ENCODE measurements around the gene PITPNM1.
"Not testable (repeated sequence)": the region's sequence is repeated elsewhere in the genome, so short reads cannot be mapped to it uniquely, and the experiment has no call there.

Gene PITPNM1

DNA sequence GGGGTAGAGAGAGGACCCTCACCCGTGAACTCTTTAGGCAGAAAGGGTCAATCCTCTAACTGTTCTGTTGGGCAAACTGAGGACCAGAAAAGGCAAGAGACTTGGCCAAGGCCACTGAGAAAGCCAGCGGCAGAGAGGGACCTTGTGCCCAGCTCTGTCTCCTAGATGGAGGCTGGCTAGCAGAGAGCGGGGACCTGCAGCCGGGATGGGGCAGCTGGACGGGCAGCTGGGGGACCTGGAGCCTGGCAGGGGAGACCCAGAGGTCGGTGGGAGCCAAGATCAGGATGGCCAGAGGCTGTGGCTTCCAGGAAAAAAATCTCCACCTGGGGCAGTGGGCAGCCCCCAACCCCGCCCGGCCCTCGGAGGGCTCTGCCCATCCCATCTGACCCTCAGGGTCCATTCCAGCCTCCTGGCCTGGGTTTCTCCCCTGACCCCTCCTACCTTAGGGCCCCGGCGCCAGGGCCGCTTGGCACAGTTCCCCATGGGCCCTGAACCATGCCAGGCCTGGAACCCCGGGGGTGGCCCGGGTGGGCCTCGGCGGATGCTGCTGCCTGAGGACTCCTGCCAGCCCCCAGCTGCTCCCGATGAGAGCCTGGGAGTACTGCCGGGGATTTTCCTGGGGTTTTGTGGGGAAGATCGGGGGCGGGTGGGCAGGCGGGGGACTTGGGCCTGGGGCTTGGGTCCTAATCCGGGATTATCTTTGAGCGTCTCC lies 17.8 kb upstream of the PITPNM1 start, which contains the start of gene CABP2:
Gene CABP2 (minus strand): TSS at position 603 of the 712 bp plus-strand sequence. CDS start 120 bp downstream, at position 483.
- DNase-seq, result no peak

DNA sequence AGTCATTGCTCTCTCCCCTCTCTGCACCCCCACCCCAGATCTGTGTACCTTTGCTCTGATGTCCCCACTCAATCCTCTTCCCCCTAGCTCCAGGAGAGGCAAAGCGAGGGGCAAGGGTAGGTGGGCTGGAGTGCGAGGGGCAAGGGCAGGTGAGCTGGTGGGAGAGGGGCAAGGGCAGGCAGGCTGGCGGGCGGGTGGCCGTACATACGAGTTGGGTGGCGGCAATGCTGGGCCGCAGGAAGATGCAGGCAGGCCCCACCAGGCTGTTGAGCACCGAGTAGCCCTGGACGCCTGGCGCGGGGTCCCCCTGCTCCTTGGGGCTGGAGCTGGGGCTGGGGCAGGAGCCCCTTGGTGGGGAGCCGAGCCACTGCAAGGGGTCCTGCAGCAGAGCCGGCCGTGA lies 17.2 kb upstream of the PITPNM1 start:
- no peak for DNase-seq

DNA sequence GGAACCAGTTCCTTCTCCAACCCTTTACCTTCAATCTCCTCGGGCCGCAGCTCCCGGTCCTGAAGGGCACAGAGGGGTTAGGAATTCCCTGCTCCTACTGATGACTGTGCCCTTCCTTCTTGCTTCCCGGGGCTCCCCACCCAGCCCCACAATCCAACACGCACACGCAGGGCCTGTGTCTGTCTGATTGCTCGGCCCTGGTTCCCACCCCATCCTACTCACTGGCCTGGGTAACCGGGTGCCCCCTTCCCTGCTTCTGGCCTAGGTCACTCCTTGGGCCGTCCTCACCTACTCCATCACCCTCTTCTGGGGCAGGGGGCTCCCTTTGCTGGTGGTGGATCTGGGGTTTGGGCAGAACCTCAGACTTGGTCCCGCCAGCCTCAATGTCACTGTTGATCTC lies 16.8 kb upstream of the PITPNM1 start:
- DNase-seq, result no peak

DNA sequence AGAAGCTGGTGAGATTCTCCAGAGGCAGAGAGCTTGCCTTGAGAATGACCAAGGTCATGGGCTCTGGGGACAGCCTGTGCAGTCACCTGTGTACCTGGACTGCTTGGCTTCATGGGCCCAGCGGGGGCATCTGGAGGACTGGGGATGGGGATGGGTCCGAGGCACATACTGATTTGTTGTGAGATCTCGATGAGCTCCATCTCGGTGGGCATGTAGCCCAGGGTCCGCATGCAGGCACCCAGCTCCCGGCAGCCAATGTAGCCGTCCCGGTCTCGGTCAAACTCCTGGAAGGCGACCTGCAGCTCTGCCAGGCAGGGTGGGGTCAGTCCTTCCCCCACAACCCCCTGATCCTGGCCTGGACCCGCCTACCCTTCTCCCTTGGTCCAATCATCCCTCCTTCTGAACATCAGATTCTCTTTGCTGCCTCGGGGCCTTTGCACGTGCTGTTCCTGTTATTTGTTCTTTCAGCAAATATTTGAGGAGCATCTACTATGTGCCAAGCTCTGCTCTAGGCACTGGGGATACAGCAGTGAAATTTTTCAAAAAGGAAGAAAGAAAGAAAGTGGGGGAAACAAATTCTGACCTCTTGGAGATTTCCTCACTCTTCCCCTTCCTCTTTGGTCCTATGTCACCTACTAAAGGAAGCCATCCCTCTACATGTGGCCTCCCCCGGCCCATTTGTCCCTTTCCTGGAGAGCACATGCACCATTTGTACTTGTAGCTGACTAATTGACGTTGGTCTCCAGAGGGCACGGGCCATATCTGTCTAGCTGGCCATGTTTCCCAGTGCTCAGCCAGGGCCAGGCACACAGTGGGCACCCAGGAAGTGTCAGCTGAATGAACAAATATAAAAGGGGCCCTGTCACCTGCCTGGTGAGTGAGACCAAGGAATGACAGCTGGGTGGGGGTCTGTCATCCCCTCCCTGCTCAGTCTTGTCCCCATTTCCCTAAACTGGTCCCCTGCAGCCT lies 16.0 kb upstream of the PITPNM1 start:
- no peak for DNase-seq

DNA sequence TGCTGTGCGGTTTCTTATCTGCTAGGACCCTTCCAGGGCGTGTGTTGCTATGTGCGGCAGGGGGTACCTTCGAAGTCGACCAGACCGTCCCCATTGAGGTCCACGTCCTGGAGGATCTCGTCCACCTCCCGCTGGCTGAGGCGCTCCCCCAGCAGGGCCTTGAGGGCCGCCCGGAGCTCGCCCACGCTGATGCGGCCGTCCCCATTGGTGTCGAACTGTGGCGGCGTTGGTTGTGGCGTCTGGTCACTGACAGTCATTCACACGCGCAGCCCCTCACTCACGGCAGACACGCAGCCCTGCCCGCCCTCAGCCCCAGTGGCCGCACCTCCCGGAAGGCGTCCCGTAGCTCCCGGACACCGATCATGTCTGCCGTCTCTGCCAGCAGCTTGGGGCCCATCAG lies 14.6 kb upstream of the PITPNM1 start:
- no peak for DNase-seq

DNA sequence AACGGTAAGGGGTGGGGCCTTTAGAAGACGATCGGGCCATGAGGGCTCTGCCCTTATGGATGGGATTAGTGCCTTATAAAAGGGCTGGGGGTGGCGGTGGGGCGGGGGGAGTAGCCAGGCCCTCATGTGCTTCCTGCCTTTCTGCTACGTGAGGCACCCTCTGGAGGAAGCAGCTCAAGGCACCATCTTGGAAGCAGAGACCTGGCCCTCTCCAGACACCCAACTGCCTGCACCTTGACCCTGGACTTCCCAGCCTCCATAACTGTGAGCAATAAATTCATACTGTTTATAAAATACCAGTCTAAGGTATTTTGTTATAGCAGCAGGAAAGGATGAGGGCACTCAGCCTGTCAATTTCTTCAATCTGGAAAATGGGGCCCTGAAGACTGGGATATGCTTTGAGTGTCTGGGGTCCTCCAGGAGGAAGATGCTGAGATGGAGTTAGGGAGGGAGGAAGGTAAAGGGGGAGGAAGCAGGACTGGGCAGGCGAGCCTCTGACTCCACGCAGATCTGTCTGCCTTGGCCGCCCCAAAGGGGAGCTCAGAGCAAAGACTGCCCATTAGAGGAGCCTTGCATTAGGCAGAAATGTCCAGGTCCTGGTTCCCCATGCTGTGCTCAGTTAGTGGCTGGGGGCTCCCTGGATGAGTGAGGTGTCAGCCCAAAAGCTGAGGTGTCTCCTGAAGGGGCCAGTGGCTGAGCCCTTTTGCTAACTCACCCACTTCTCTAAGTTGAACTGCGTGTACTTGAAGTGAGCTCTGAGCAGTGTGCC lies 12.8 kb upstream of the PITPNM1 start:
- DNase-seq, result no peak

DNA sequence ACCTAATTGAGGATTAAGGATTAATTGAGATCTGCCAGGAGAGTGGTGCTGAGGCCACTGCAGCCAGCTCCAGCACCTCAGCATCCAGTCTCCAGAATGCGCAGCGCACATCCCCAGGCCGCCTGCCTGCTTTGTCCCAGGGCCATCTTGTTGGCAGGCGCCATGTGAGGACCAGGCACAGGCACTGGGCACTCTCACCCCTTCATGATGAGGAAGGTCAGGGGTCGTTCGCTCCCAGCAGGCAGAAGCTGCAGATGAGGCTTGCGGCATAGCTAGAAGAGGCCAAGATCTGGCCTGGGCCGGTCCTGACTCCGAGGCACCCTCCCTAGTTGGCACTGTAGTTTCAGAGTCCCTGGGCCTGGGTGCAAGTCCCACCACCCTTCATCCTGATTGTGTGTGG lies 11.6 kb upstream of the PITPNM1 start:
- DNase-seq, result no peak

DNA sequence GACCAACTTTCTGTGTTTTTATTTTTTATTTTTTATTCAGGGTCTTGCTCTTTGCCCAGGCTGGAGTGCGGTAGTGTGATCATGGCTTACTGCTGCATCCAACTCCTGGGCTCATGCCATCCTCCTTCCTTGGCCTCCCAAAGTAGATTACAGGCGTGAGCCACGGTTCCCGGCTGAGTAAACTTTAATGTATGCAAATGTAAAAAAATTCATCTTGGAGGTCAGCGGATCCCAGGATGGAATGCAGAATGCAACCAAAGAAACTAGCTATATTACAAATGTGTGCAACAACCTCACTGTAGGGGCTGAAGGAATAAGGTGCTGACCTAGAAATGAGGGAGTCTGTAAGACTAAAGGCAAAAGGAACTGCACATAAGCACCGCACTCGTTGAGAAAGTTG lies 9.0 kb upstream of the PITPNM1 start:
- no peak for DNase-seq

DNA sequence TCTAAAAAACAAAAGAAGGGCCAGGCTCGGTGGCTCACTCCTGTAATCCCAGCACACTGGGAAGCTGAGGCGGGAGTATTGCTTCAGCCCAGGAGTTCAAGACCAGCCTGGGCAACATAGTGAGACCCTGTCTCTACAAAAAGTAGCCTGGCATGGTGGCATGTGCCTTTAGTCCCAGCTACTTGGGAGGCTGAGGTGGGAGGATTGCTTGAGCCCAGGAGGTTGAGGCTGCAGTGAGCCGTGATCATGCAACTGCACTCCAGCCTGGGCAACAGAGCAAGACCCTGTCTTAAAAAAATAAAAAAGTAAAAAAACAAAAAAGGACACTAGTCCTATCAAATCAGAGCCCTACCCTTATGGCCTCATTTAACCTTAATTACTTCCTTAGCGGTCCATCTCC lies 6.4 kb upstream of the PITPNM1 start:
- not testable (repeated sequence) for DNase-seq

DNA sequence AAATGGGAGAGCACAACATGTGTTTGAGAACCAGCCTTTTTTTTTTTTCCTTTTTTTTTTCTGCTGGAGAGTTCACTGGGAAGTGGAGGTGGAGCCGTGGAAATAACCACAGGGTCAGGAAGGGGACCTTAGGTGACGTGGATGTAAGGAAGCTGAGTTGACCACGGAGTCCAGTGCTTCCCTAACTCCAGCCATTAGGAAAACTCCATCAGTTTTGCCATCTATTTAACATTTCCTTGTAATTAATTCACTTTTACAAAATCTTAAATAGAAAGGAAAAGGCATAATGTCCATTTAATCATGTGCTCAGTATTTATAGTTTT lies 4.8 kb upstream of the PITPNM1 start:
- no peak for DNase-seq

DNA sequence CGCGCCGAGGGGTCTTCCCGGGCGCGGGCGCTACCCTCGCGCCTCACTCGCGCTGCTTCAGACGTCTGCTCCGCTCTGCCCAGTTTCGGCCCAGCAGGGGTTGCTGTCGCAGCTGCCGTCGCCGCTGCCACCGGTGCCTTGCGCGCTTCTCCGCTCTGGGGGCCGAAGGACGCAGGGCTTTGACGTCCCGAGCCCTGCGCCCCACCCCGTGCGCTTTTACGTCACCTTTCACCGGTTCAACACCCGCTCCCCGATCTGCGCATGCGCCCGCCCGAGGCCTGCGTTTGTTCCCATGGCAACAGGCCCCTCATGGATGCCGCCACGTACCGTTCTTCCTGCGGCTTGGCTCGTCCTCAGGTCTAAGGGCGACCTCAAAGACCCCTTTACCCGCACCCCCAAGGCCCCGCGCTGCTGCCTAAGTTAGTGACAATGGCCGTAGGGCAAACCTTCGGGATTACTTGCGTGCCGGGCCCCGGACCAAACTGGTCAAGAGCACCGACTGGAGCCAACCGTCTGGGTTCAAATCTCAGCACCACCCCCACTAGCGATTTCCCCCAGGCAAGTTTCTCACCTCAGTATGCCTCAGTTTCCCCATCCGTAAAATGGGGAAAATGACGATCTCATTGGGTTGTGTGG lies 3.4 kb upstream of the PITPNM1 start:
- DNase-seq, result peak; percentile 99

DNA sequence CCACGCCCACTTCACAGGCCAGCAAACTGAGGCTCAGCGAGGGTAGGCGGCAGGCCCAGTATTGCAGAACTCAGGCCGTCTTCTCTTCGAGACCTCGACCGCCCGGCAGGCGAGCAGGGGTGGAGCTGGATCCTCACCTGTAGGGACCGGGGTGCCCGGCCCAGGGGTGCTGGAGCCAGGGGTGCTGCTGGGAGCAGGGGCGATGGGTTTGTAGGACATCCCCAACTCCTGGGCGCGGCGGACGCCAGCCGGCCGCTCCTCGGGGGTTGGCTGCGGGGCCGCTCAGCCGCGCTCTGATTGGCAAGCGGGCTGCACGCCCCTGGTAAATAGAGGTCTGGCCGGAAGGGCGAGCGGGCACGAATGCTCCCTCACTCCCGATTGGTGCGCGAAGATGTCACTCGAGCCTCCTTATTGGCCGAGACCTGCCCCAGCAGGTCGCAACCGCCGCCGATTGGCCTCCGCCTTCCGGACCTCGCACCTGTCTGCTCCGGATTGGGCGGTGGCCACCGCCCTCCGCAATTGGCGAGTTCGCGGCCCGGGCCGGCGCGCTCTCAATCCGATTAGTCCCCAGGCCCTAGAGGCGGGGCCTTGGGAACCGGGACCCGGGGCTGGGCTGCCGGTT lies 2.8 kb upstream of the PITPNM1 start, which contains the start of gene CDK2AP2:
Gene CDK2AP2 (minus strand): TSS at position 299 of the 622 bp plus-strand sequence. CDS start 80 bp downstream, at position 219.
- DNase-seq, result peak; percentile 100

DNA sequence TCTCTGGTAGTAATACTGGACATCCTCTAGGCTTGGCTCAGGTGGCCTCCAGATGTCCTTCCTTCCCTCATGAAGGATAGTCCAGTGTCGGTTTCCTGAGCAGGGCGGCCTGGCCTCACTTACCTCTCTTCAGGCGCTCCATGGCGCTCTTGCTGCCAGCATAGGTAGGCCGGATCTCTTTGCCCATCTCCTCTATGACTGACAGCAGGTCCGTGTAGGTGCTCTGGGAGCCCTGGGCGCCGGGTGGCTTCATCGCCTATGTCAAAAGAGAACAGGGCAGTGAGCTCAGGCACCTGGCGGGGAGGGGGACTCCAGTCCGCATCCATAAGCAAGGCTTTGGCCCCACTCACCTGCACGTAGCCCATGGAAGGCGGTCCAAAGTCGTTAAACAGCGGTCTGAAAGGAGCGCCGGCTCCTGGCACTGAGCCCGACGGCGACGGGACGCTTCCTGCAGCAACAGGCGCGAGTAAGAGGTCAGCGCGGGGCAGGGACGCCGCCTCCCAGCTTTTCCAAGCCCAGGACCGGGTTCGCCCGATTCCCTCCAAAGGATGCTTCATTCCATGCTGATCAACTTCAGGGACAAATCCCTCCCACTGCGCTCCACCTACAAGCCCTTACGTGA lies 2.2 kb upstream of the PITPNM1 start:
- DNase-seq, result no peak

DNA sequence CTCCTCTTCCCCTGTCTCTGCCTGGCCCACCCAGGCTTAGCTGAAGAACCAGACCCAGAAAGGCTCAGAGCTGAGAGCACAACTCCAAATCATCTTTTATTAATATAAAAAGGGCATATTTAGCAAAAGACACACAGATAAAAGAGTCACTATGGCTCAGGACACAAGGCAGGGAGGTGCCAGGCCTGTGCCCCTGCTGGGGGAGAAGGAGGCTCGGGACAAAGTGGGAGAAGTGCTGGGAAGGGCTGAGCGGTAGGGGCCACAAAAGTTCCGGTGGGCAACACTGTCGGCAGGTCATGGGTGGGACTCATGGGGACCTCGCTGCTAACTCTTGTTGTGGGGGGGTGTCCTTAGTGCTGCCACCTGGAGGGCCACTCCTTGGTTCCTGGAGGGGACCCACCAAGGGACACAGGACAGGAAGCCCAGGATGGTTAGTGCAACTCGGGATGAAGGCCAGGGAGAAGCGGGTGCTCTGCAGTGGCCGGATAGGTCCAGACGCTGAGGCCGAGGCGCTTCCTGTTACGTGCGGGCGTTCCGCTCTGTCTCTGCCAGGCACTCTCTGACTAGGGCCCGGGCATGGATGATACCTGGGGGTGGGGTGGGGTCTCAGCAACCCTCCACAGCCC lies 1.4 kb upstream of the PITPNM1 start:
- no peak for DNase-seq

DNA sequence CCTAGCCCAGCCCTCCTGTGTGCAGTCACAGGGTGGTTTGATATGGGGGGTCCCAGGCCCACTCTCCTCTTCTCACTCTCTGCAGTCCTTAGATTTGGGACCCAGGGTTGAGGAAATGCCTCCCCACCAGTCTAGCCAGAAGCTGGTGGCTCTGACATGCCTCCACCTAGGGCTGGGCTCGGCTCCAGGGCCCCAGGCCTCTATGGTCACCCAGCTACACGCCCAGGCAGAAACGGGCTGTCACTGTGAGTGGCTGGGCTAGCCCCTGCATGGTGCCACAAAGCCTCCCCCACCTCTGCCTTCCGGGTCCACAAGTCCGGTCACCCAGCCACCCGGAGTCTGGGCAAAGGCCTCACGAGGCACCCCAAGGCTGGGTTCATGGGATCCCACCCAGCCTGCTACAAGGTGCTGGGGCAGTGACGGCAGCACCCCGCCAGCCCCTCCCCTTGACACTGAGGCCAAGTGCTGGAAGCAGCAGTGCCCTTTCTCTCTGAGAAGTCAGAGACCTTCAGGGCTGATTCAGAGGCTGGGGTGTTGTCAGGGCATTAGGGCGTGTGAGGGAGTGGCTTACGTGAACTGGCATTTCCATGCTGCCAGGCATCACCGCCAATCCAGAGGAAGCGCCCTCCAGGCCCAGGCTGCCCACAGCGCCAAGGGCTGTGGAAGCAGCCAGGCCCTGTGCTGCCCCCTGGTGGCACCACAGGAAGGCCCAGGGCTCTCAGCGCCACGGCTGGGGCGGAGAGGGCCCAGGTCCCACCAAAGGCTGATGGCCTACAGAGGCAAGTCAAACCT lies 638 bp upstream of the PITPNM1 start:
- peak; percentile 99 for DNase-seq

DNA sequence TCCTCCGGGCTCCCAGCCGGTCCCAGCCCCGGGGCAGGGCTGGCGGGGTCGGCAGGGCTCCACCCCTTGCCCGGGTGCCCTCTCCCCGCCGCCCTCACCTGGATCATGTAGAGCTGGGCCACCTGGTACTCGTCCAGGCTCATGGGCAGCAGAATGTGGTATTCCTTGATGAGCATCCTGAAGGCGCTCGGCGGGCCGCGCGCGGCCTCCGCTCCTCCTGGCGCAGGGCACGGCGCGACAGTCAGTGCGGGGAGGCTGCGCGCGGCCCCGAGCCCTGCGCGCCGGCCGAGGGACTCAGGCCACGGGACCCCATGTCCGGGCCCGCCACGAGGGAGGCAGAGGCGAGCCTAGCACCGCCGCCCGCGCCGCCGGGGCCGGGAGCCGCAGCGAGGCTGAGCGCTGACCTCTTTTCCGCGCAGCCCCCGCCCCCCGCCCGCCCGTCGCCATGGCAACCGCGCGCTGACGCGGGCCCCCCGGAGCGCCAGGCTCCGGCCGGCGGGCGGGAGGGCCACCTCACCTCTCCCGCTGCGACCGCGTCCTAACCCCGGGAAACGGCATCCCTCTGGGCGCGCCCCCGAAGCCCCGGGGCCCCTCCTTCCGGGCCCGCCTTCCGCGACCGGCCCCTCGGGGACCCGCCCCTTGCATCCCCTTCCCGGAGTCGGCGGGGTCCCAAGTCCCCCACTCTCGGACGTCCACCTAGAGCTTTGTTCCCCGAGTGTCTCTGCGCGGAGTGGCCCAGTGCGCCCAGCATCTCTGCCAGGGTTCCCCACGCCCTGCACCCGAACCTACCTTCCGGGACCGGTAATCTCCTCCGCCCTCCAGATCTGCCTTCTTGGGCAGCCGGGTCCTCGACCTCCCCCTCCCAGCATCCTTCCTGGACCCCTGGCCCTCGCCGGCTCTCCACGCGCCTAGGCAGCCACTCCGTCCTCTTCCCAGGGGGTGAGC lies 886 bp downstream of the PITPNM1 start:
- DNase-seq, result peak; percentile 39

DNA sequence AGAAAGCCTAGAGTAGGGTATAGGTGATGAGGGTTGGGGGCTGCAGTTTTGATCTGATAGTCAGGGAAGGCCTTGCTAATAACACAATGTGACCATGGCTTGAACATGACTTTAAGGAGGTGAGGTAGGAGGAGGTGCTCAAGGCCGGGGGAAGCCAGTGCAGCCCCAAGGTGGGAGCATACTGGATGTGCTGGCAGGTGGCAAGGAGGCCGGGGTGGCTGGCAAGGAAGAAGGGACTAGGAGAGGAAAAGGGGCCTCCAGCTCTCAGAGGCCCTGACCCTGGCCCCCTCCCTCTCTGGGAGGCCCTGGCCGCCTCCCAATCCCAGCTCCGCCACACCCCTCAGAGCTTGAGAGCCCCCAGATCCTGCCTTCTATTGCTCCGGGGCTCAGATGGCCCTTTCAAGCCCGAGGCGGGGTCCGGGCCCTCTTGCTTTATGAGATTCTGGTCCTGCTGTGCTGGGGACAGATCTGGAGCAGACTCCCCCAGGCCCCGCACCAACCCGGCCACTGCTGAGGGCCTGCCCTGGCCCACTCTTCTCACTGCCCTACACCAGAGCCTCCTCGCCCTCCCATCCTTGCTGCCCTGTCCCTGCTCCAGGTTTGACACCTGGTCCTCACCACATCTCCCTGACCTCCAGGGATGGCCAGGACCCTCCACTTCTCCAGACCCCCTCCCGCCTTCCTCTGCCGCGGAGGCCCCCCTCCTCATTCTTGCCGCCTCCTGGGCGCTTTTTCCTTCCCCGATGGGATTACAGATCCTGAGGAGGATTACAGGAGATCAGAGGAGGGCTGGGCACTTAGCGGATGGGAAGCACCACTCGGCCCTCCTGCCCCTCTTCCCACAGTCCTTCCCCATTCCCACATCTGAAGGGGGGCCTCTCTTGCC lies 1.8 kb downstream of the PITPNM1 start:
- DNase-seq, result no peak

DNA sequence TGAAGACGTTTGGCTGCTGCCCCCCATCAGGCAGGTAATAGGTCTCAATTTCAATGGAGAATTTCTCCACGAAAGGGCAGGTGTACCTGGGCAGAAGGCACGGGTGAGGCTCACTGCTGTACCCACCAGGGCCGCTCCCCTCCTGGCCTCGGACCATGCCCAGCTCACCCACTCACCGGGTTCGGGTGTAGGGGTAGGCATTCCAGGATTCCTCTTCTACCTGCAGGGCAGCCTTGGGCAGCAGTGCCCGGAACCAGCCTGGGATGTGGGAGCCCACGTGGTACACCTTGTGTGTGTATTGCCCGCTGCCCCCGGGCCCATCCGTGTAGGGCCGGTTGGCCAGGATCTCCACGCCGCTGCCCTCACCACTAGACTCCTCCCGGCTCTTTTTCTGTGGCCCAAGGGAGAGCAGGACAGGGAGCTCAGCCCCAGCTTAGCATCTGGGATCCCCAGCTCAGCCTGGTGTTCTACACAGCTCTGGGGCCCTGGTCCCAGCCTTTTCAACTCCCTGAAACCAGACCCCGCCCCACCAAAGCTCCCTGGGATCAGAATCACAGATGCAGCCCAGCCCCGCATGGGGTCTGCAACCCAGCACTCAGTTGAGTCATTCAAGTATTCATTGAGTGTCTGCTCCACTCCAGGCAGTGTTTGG lies 2.7 kb downstream of the PITPNM1 start:
- DNase-seq, result no peak
